ENCODE results near the gene MEIS2. TPM values are rescaled to one million over a fixed set of nuclear protein-coding genes. Genes with fewer than 3 reads are reported as not detected.

The MEIS2 gene
- total and polyA plus RNA-seq, 2 of the 13 experiments (the other 11 are each of a cell fraction or from before 2014, with no cell fraction given): 10.7 to 12.4 TPM

DNA sequence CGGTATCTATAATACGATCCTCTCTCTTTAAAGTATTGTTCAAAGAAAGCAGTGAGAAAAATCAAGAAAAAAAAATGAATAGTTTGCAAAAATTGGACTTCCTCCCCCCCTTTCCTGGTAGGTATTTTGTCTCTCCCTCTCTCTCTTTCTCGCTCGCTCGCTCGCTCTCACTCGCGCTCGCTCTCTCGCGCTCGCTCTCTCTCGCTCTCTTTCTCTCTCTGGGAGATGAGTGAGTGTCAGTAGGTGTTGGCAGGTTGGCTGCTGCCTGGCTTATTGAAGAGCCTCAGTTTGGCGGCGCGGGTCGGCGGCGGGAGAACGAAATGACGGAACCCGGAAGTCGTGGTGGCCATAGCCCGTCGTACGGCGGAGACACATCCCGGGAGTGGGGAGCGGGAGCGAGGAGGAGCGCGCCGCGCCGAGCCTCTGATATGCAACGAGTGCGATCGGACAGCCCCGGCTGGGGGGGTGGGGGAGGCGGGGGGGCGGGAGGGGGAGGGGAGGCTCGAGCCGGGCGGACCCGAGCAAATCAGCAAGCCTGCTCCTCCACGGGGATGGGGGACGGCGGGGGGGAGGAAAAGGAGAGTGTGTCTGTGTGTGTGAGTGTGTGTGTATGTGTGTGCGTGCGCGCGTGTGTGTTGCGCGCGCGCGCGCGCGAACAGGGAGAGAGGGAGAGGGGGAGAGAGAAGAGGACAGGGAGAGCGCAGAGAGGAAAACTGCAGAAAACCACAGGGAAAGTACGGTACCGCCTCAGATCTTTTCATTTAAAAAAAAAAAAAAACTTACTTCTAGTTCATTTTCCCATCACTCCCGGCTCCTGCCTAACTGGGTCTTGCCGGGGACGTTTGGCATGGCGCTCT is at the start of gene MEIS2 (continued):
- TF ChIP-seq, protein P1, sequence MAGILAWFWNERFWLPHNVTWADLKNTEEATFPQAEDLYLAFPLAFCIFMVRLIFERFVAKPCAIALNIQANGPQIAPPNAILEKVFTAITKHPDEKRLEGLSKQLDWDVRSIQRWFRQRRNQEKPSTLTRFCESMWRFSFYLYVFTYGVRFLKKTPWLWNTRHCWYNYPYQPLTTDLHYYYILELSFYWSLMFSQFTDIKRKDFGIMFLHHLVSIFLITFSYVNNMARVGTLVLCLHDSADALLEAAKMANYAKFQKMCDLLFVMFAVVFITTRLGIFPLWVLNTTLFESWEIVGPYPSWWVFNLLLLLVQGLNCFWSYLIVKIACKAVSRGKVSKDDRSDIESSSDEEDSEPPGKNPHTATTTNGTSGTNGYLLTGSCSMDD (CRISPR knock-in tag; IDR thresholded peaks at IDR 0.05): no peak
- TF ChIP-seq SIX4 (CRISPR knock-in tag; IDR thresholded peaks at IDR 0.05) (no peak), ZZZ3 (CRISPR knock-in tag; IDR thresholded peaks at IDR 0.05; ENCODE audit: borderline replicate concordance) (no peak), ZNF101 (CRISPR knock-in tag; IDR thresholded peaks at IDR 0.05; ENCODE audit: borderline replicate concordance, low read depth) (no peak), ZFP90 (CRISPR knock-in tag; IDR thresholded peaks at IDR 0.05; ENCODE audit: borderline replicate concordance) (no peak), ZNF652 (CRISPR knock-in tag; IDR thresholded peaks at IDR 0.05; ENCODE audit: borderline replicate concordance, low read depth) (no peak), ZNF670 (CRISPR knock-in tag; IDR thresholded peaks at IDR 0.05; ENCODE audit: borderline replicate concordance) (no peak), HNF1B (CRISPR knock-in tag; IDR thresholded peaks at IDR 0.05) (no peak), ZNF446 (CRISPR knock-in tag; IDR thresholded peaks at IDR 0.05) (no peak), SCMH1 (CRISPR knock-in tag; IDR thresholded peaks at IDR 0.05; ENCODE audit: borderline replicate concordance) (no peak), KMT2B (CRISPR knock-in tag; IDR thresholded peaks at IDR 0.05) (no peak), POLR2A (IDR thresholded peaks at IDR 0.05; ENCODE audit: insufficient read depth in 1 of 2, low read depth in 2 of 2, low read length in 2 of 2) (peak; percentile 21 to 50; a peak in 3 of 4 replicates), MAFG (CRISPR knock-in tag; IDR thresholded peaks at IDR 0.05) (no peak), ZNF782 (CRISPR knock-in tag; IDR thresholded peaks at IDR 0.05; ENCODE audit: borderline replicate concordance) (no peak), MTA1 (CRISPR knock-in tag; IDR thresholded peaks at IDR 0.05; ENCODE audit: borderline replicate concordance) (no peak), ZNF737 (CRISPR knock-in tag; IDR thresholded peaks at IDR 0.05; ENCODE audit: borderline replicate concordance) (no peak), GABPB1 (CRISPR knock-in tag; IDR thresholded peaks at IDR 0.05) (peak; percentile 87), ZBTB42 (CRISPR knock-in tag; IDR thresholded peaks at IDR 0.05) (no peak), CBX1 (IDR thresholded peaks at IDR 0.05; ENCODE audit: low read depth) (no peak), ZNF207 (IDR thresholded peaks at IDR 0.05; ENCODE audit: borderline replicate concordance) (no peak), ARNTL (CRISPR knock-in tag; IDR thresholded peaks at IDR 0.05) (no peak), ZNF431 (CRISPR knock-in tag; IDR thresholded peaks at IDR 0.05; ENCODE audit: borderline replicate concordance, low read depth) (no peak), SSRP1 (CRISPR knock-in tag; IDR thresholded peaks at IDR 0.05) (no peak), FOXM1 (CRISPR knock-in tag; IDR thresholded peaks at IDR 0.05) (no peak)
- TF ChIP-seq, protein P2, sequence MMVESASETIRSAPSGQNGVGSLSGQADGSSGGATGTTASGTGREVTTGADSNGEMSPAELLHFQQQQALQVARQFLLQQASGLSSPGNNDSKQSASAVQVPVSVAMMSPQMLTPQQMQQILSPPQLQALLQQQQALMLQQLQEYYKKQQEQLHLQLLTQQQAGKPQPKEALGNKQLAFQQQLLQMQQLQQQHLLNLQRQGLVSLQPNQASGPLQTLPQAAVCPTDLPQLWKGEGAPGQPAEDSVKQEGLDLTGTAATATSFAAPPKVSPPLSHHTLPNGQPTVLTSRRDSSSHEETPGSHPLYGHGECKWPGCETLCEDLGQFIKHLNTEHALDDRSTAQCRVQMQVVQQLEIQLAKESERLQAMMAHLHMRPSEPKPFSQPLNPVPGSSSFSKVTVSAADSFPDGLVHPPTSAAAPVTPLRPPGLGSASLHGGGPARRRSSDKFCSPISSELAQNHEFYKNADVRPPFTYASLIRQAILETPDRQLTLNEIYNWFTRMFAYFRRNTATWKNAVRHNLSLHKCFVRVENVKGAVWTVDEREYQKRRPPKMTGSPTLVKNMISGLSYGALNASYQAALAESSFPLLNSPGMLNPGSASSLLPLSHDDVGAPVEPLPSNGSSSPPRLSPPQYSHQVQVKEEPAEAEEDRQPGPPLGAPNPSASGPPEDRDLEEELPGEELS (CRISPR knock-in tag; IDR thresholded peaks at IDR 0.05): no peak
- TF ChIP-seq, protein P3, sequence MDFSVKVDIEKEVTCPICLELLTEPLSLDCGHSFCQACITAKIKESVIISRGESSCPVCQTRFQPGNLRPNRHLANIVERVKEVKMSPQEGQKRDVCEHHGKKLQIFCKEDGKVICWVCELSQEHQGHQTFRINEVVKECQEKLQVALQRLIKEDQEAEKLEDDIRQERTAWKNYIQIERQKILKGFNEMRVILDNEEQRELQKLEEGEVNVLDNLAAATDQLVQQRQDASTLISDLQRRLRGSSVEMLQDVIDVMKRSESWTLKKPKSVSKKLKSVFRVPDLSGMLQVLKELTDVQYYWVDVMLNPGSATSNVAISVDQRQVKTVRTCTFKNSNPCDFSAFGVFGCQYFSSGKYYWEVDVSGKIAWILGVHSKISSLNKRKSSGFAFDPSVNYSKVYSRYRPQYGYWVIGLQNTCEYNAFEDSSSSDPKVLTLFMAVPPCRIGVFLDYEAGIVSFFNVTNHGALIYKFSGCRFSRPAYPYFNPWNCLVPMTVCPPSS (IDR thresholded peaks at IDR 0.05): no peak

Measured in HepG2 (cell line).